Smooth muscle cell (in vitro differentiated cells): Measurements from ENCODE around the gene SOCS1. TPM values are rescaled to one million over a fixed set of nuclear protein-coding genes. Genes with fewer than 3 reads are reported as not detected.

Experiments used
- DNase-seq: peaks from one replicate; lab custom pipeline; 2025; ENCODE audit not compliant: unreplicated experiment; lab: John Stamatoyannopoulos, UW
- H2AFZ ChIP-seq: fragments of 200-600 bp; sonication (generic); 2 replicates; pipeline ENCODE4 v1.6.0; 2016; ENCODE audit warnings: antibody characterized with exemption, low read depth, mild to moderate bottlenecking
- H3F3A ChIP-seq: fragments of 200-600 bp; sonication (generic); 2 replicates; pipeline ENCODE4 v1.6.0; 2017; ENCODE audit warnings: antibody characterized with exemption, low read depth
- H3K27ac ChIP-seq: fragments of 200-600 bp; sonication (generic); 2 replicates; pipeline ENCODE4 v1.5.1; 2016; ENCODE audit warnings: low read depth, mild to moderate bottlenecking
- H3K27me3 ChIP-seq: fragments of 200-600 bp; sonication (generic); 2 replicates; pipeline ENCODE4 v1.6.1; 2016; ENCODE audit warnings: low read depth, mild to moderate bottlenecking
- H3K36me3 ChIP-seq: fragments of 200-600 bp; sonication (generic); 2 replicates; pipeline ENCODE4 v1.5.1; 2016; ENCODE audit warnings: low read depth
- H3K4me1 ChIP-seq: fragments of 200-600 bp; sonication (generic); 2 replicates; pipeline ENCODE4 v1.5.1; 2016; ENCODE audit warnings: low read depth
- H3K4me2 ChIP-seq: fragments of 200-600 bp; sonication (generic); 2 replicates; pipeline ENCODE4 v1.6.0; 2016; ENCODE audit warnings: mild to moderate bottlenecking
- H3K4me3 ChIP-seq: fragments of 200-600 bp; sonication (generic); 2 replicates; pipeline ENCODE4 v1.5.1; 2016; ENCODE audit warnings: mild to moderate bottlenecking
- H3K79me2 ChIP-seq: fragments of 200-600 bp; sonication (generic); 2 replicates; pipeline ENCODE4 v1.6.0; 2016; ENCODE audit warnings: low read depth, mild to moderate bottlenecking
- H3K9ac ChIP-seq: fragments of 200-600 bp; sonication (generic); 2 replicates; pipeline ENCODE4 v1.6.0; 2016; ENCODE audit warnings: low read depth
- H3K9me3 ChIP-seq: fragments of 200-600 bp; sonication (generic); replicated peaks from 2 replicates; pipeline ENCODE4 v1.5.1; 2016; ENCODE audit warnings: low read depth
- H4K20me1 ChIP-seq: fragments of 200-600 bp; sonication (generic); 2 replicates; pipeline ENCODE4 v1.6.0; 2016; ENCODE audit warnings: low read depth
- WGBS: methylation state at CpG from one replicate; pipeline ENCODE4 v1.1.7; 2016; ENCODE audit warnings: low lambda C conversion rate; 5-methylcytosine and 5-hydroxymethylcytosine counted together
- polyA plus RNA-seq: library from polyadenylated mRNA; unstranded; fragments of >200 nt; fragmentation: Nextera tagmentation; extraction: Ambion mirVana; gene quantifications from 2 replicates; pipeline ENCODE4 v1.2.1, GENCODE V29; 2016
- total RNA-seq: library from RNA; depleted of rRNA; stranded (reverse); fragments of >200 nt; gene quantifications from 2 replicates; pipeline ENCODE4 v1.2.3, GENCODE V29; 2014
- TF ChIP-seq, protein P1 (sequence below): fragments of 200-600 bp; sonication (generic); IDR thresholded peaks from 2 replicates; pipeline ENCODE4 v1.5.1; 2017; ENCODE audit warnings: borderline replicate concordance, mild to moderate bottlenecking, antibody characterized with exemption; ENCODE audit not compliant: insufficient read depth, poor library complexity, severe bottlenecking

Gene SOCS1
- total and polyA plus RNA-seq, 2 experiments from 2014 or later = 6.1 to 18.7 TPM

- H4K20me1 ChIP-seq = no peaks in the 10 kb centered on the region
- no peaks in the 10 kb centered on the region for H3K4me1 ChIP-seq
- no peak overlapping the region for H3K4me3 ChIP-seq
- no peaks in the 10 kb centered on the region for H3K79me2 ChIP-seq
- DNase-seq = no peak
- H3K9ac ChIP-seq = no peak overlapping the region
- WGBS = 87% methylated on average over 6 of the region's 6 CpGs
- H3K27ac ChIP-seq = no peak overlapping the region
- H3K4me2 ChIP-seq = no peak overlapping the region
- no peak overlapping the region for H2AFZ ChIP-seq
- no peaks in the 10 kb centered on the region for H3F3A ChIP-seq
- TF ChIP-seq, protein P1, sequence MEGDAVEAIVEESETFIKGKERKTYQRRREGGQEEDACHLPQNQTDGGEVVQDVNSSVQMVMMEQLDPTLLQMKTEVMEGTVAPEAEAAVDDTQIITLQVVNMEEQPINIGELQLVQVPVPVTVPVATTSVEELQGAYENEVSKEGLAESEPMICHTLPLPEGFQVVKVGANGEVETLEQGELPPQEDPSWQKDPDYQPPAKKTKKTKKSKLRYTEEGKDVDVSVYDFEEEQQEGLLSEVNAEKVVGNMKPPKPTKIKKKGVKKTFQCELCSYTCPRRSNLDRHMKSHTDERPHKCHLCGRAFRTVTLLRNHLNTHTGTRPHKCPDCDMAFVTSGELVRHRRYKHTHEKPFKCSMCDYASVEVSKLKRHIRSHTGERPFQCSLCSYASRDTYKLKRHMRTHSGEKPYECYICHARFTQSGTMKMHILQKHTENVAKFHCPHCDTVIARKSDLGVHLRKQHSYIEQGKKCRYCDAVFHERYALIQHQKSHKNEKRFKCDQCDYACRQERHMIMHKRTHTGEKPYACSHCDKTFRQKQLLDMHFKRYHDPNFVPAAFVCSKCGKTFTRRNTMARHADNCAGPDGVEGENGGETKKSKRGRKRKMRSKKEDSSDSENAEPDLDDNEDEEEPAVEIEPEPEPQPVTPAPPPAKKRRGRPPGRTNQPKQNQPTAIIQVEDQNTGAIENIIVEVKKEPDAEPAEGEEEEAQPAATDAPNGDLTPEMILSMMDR = no peak
- H3K27me3 ChIP-seq = no peaks in the 10 kb centered on the region
- no peaks in the 10 kb centered on the region for H3K9me3 ChIP-seq
- no peaks in the 10 kb centered on the region for H3K36me3 ChIP-seq
Measured at GRCh38 chr16:11272484-11272883, 16.5 kb upstream of the SOCS1 start.

- TF ChIP-seq, protein P1 = no peak
- Histone ChIP-seq H3K27ac (no peak overlapping the region), H3K36me3 (no peaks in the 10 kb centered on the region), H3F3A (no peaks in the 10 kb centered on the region), H3K9ac (no peak overlapping the region), H3K79me2 (no peaks in the 10 kb centered on the region), H4K20me1 (no peaks in the 10 kb centered on the region), H3K27me3 (no peaks in the 10 kb centered on the region), H3K9me3 (no peaks in the 10 kb centered on the region), H3K4me1 (no peaks in the 10 kb centered on the region), H3K4me2 (no peak overlapping the region), H3K4me3 (no peak overlapping the region), H2AFZ (no peak overlapping the region)
- DNase-seq = no peak
- WGBS = 97% methylated on average over 10 of the region's 10 CpGs
Measured at GRCh38 chr16:11271610-11272009, 15.6 kb upstream of the SOCS1 start.

- H3K36me3 ChIP-seq = no peaks in the 10 kb centered on the region
- H3K4me2 ChIP-seq = no peak overlapping the region
- H3F3A ChIP-seq = no peaks in the 10 kb centered on the region
- no peaks in the 10 kb centered on the region for H3K4me1 ChIP-seq
- no peaks in the 10 kb centered on the region for H4K20me1 ChIP-seq
- TF ChIP-seq, protein P1 = no peak
- no peak overlapping the region for H3K27ac ChIP-seq
- no peaks in the 10 kb centered on the region for H3K79me2 ChIP-seq
- no peaks in the 10 kb centered on the region for H3K9me3 ChIP-seq
- no peak overlapping the region for H3K9ac ChIP-seq
- no peaks in the 10 kb centered on the region for H3K27me3 ChIP-seq
- DNase-seq = no peak
- no peak overlapping the region for H2AFZ ChIP-seq
- 95% methylated on average over 2 of the region's 2 CpGs for WGBS
- no peak overlapping the region for H3K4me3 ChIP-seq
Measured at GRCh38 chr16:11270602-11271162, 14.7 kb upstream of the SOCS1 start.

- H3K9ac ChIP-seq = no peak within 1 kb of the TSS
- H2AFZ ChIP-seq = no peak within 1 kb of the TSS
- TF ChIP-seq, protein P1 = no peak
- H3K9me3 ChIP-seq = no peaks in the 10 kb centered on the region
- H3K79me2 ChIP-seq = no peaks in the 10 kb centered on the region
- H3K27me3 ChIP-seq = no peaks in the 10 kb centered on the region
- no peak for DNase-seq
- H3K4me2 ChIP-seq = no peak within 1 kb of the TSS
- H3K4me1 ChIP-seq = no peaks in the 10 kb centered on the region
- H4K20me1 ChIP-seq = no peaks in the 10 kb centered on the region
- no peaks in the 10 kb centered on the region for H3K36me3 ChIP-seq
- no peak within 1 kb of the TSS for H3K4me3 ChIP-seq
- no peaks in the 10 kb centered on the region for H3F3A ChIP-seq
- WGBS = 97% methylated on average over 11 of the region's 11 CpGs
- H3K27ac ChIP-seq = no peak within 1 kb of the TSS
Measured at GRCh38 chr16:11268921-11269375, 12.9 kb upstream of the SOCS1 start, which contains the start of gene TNP2. Gene TNP2 (minus strand): TSS chr16:11269325. CDS start chr16:11269262, 63 bp downstream.
